Measurements from ENCODE around the gene PACSIN2. TPM values are rescaled to one million over a fixed set of nuclear protein-coding genes. Genes with fewer than 3 reads are reported as not detected.
A peak's percentile ranks its signal among the peaks of the same experiment; 100 is the strongest.
"Not testable (repeated sequence)": the region's sequence is repeated elsewhere in the genome, so short reads cannot be mapped to it uniquely, and the experiment has no call there.

The PACSIN2 gene
- 24.5 TPM for total RNA-seq

- DNase-seq (ENCODE audit: low spot score in 2 of 2) (peak; percentile 97 to 99), FAIRE-seq (no peak)
Observed at GRCh38 chr22:43014869-43015676, at the start of gene PACSIN2. Gene PACSIN2, minus strand, starts transcription at chr22:43015149. Its CDS starts 103,069 bp downstream, at chr22:42912080.

GRCh38 chr22:43060183-43060582 lies 45.2 kb upstream of the PACSIN2 start:
- DNase-seq (ENCODE audit: low spot score in 2 of 2) (no peak), FAIRE-seq (no peak)

GRCh38 chr22:43057641-43058040 lies 42.7 kb upstream of the PACSIN2 start:
- DNase-seq (ENCODE audit: low spot score in 2 of 2) (no peak), FAIRE-seq (no peak)

- FAIRE-seq (no peak), DNase-seq (ENCODE audit: low spot score in 2 of 2) (no peak)
Observed at GRCh38 chr22:43053176-43053575, 38.2 kb upstream of the PACSIN2 start.

GRCh38 chr22:43050995-43051394 lies 36.0 kb upstream of the PACSIN2 start:
- no peak for FAIRE-seq
- no peak for DNase-seq (ENCODE audit: low spot score in 2 of 2)

GRCh38 chr22:43047605-43048004 lies 32.7 kb upstream of the PACSIN2 start:
- no peak for DNase-seq (ENCODE audit: low spot score in 2 of 2)
- no peak for FAIRE-seq

- DNase-seq (ENCODE audit: low spot score in 2 of 2): peak in 1 of 2 donors; percentile 52
- no peak for FAIRE-seq
Observed at GRCh38 chr22:43044290-43044712, 29.4 kb upstream of the PACSIN2 start.

GRCh38 chr22:43042101-43042780 lies 27.3 kb upstream of the PACSIN2 start:
- FAIRE-seq (no peak), DNase-seq (ENCODE audit: low spot score in 2 of 2) (no peak)

GRCh38 chr22:43039800-43040199 lies 24.9 kb upstream of the PACSIN2 start:
- DNase-seq (ENCODE audit: low spot score in 2 of 2) (no peak), FAIRE-seq (no peak)

- no peak for DNase-seq (ENCODE audit: low spot score in 2 of 2)
- FAIRE-seq: no peak
Observed at GRCh38 chr22:43038325-43038724, 23.4 kb upstream of the PACSIN2 start.

- FAIRE-seq: no peak
- DNase-seq (ENCODE audit: low spot score in 2 of 2): no peak
Observed at GRCh38 chr22:43036282-43036829, 21.4 kb upstream of the PACSIN2 start.

- no peak for FAIRE-seq
Observed at GRCh38 chr22:43035250-43035649, 20.3 kb upstream of the PACSIN2 start.

GRCh38 chr22:43031617-43032016 lies 16.7 kb upstream of the PACSIN2 start:
- DNase-seq (ENCODE audit: low spot score in 2 of 2) (no peak), FAIRE-seq (no peak)

More at GRCh38 chr22:43035250-43035649, 20.3 kb upstream of the PACSIN2 start:
- DNase-seq (ENCODE audit: low spot score in 2 of 2): no peak

- DNase-seq (ENCODE audit: low spot score in 2 of 2) (no peak), FAIRE-seq (no peak)
Observed at GRCh38 chr22:43018615-43019014, 3.7 kb upstream of the PACSIN2 start.

- DNase-seq (ENCODE audit: low spot score in 2 of 2): no peak
- no peak for FAIRE-seq
Observed at GRCh38 chr22:43017525-43018460, 2.8 kb upstream of the PACSIN2 start.

- FAIRE-seq; DNase-seq (ENCODE audit: low spot score in 2 of 2): not testable (repeated sequence)
Observed at GRCh38 chr22:43016150-43016549, 1.2 kb upstream of the PACSIN2 start.

- DNase-seq (ENCODE audit: low spot score in 2 of 2) (no peak), FAIRE-seq (no peak)
Observed at GRCh38 chr22:43015677-43016042, 711 bp upstream of the PACSIN2 start.

- FAIRE-seq: no peak
- DNase-seq (ENCODE audit: low spot score in 2 of 2): peak in 1 of 2 donors; percentile 56
Observed at GRCh38 chr22:43014316-43014868, 557 bp downstream of the PACSIN2 start.

GRCh38 chr22:43013355-43014315 lies 1.3 kb downstream of the PACSIN2 start:
- FAIRE-seq (no peak), DNase-seq (ENCODE audit: low spot score in 2 of 2) (no peak)

Data from frontal cortex (tissue), 4 donors.